Heart left ventricle (tissue), 16 donors: ENCODE data around the gene GJA4. TPM values are rescaled to one million over a fixed set of nuclear protein-coding genes. Genes with fewer than 3 reads are reported as not detected.

Experiments used
- ATAC-seq, 4 donors: fragments of 200-7000 bp; cut with Tn5 transposase; one replicate each; pipeline ENCODE4 v1.9.1; 2020 to 2022; ENCODE audit warnings: moderate library complexity in 4 of 4, mild to moderate bottlenecking in 3 of 4, moderate number of reproducible peaks in 1 of 4
- DNase-seq, 5 donors: peaks; one replicate each; pipeline ENCODE4 v3.0.0-alpha.2; 2020
- H3K27ac ChIP-seq, 12 donors: fragments of 200-600 bp; sonication (generic) in 4 of 12; one replicate each; pipeline versions ENCODE4 v1.5.0 to v1.8.0; 2016 to 2022; ENCODE audit warnings: mild to moderate bottlenecking in 2 of 12
- H3K27me3 ChIP-seq, 9 donors: fragments of 200-600 bp; sonication (generic) in 2 of 9; one replicate each; pipeline versions ENCODE4 v1.5.1 to v1.8.0; 2016 to 2022; ENCODE audit warnings: mild to moderate bottlenecking in 3 of 9
- H3K36me3 ChIP-seq, 9 donors: fragments of 200-600 bp; sonication (generic) in 2 of 9; one replicate each; pipeline versions ENCODE4 v1.5.0 to v1.8.0; 2018 to 2022; ENCODE audit warnings: mild to moderate bottlenecking in 2 of 9
- H3K4me1 ChIP-seq, 12 donors: fragments of 200-600 bp; sonication (generic) in 4 of 12; one replicate each; pipeline versions ENCODE4 v1.5.0 to v1.8.0; 2016 to 2022; ENCODE audit warnings: mild to moderate bottlenecking in 3 of 12
- H3K4me3 ChIP-seq, 12 donors: fragments of 200-600 bp; sonication (generic) in 4 of 12; one replicate each; pipeline versions ENCODE4 v1.5.0 to v1.8.0; 2017 to 2022; ENCODE audit warnings: mild to moderate bottlenecking in 9 of 12, moderate library complexity in 4 of 12
- H3K9me3 ChIP-seq, 12 donors: fragments of 200-600 bp; sonication (generic) in 4 of 12; one replicate each; pipeline versions ENCODE4 v1.5.0 to v1.8.0; 2016 to 2022; ENCODE audit warnings: mild to moderate bottlenecking in 1 of 12
- CTCF ChIP-seq, 12 donors: fragments of 200-600 bp; sonication (generic) in 4 of 12; IDR thresholded peaks; one replicate each; pipeline versions ENCODE4 v1.5.0 to v1.8.0; 2018 to 2022; ENCODE audit warnings: antibody characterized with exemption in 12 of 12, mild to moderate bottlenecking in 5 of 12
- POLR2A ChIP-seq, 2 donors: fragments of 450-650 bp; IDR thresholded peaks; one replicate each; pipeline ENCODE4 v1.6.1; 2017; ENCODE audit warnings: antibody characterized with exemption in 2 of 2, mild to moderate bottlenecking in 2 of 2, moderate library complexity in 2 of 2
- WGBS, 4 donors: extraction: QIAGEN DNeasy Blood & Tissue Kit in 2 of 4; methylation state at CpG; one replicate each; pipeline versions ENCODE4 v1.1.5 to v1.1.7; 2013 to 2018; 5-methylcytosine and 5-hydroxymethylcytosine counted together
- intact Hi-C, 10 donors: fragments of 100-400 bp; cut with DNase I; formaldehyde crosslinking; loops; one replicate each; pipeline versions ENCODE4 v1.11.1 to v1.14.2; 2022
- polyA plus RNA-seq, 2 donors: library from polyadenylated mRNA; stranded (reverse); fragments of 200-250 nt; gene quantifications; one replicate each; pipeline ENCODE4 v1.2.3, GENCODE V29; 2013
- total RNA-seq, 9 donors: library from RNA; depleted of rRNA in 2 of 9; stranded (reverse); fragments of >200 nt in 2 of 9; fragmentation: NEBNext Ultra II Directional in 3 of 9; extraction: Animal tissue kit (Norgen Biotek cat#: 25700) in 3 of 9; gene quantifications; one replicate each; pipeline versions ENCODE4 v1.1.0 to v1.2.4, GENCODE V29; 2016 to 2023
- donor health status: ischemic (EF 13 %, LVEDD 7.1; RV severe dilation, severe dysfunction).
- donor health status: healthy with polysubstance abuse.
- donor health status: DM: no; HTN: yes; CAD: no.
- donor health status: DM: no; HTN: no; CAD: no.
- donor health status: ischemic (EF 25% LVEDD 6.9; RV normal size, moderate dysfunction).
- donor health status: ischemic (EF 25% LVEDD 5.7; RV mildly dilated, moderate dysfunction).
- donor health status: healthy.
- donor health status: DM: yes; HTN: yes; CAD: no.
- donor health status: ischemic (EF 35%, LVEDD 5.7; RV mildly dilated, moderate dysfunction).
- donor health status: nonischemic (EF 11% LVEDD 7.7; RV severe dilation, severe dysfunction).
- donor health status: DM: yes; HTN: yes; CAD: no.
- donor health status: PGD.
- donor health status: ischemic (EF 29% LVEDD 5.4; RV normal size, mild dysfunction).
- donor health status: nonischemic (EF 23%, LVEDD 6.1; RV moderate dilation, normal function).

The GJA4 gene
- total and polyA plus RNA-seq, 11 donors, result 14.2 to 78.0 (median 23.0) TPM

GRCh38 chr1:34779526-34779925 is 13.3 kb upstream of the GJA4 start:
- no peak overlapping the region for H3K4me3 ChIP-seq
- DNase-seq, result no peak
- H3K4me1 ChIP-seq, result peaks cover 0 to 14% (median 10%) of the 10 kb centered on the region in 12 donors
- no peaks in the 10 kb centered on the region for H3K36me3 ChIP-seq
- no peak for TF ChIP-seq CTCF (IDR thresholded peaks at IDR 0.05)
- TF ChIP-seq POLR2A (IDR thresholded peaks at IDR 0.05), result no peak
- ATAC-seq, result no peak
- no peaks in the 10 kb centered on the region for H3K9me3 ChIP-seq
- WGBS, 4 donors, result 73 to 81% (median 77%) methylated on average over 5 of the region's 5 CpGs
- H3K27me3 ChIP-seq, result peaks cover 19 to 68% (median 37%) of the 10 kb centered on the region in 9 donors
- intact Hi-C loops, result no loop called here
- no peak overlapping the region for H3K27ac ChIP-seq

- intact Hi-C loops, result no loop called here
- ATAC-seq, result no peak
- H3K4me1 ChIP-seq, result peaks cover 0 to 14% (median 10%) of the 10 kb centered on the region in 12 donors
- H3K36me3 ChIP-seq, result no peaks in the 10 kb centered on the region
- DNase-seq, result no peak
- peaks cover 19 to 68% (median 34%) of the 10 kb centered on the region in 9 donors for H3K27me3 ChIP-seq
- H3K27ac ChIP-seq, result no peak overlapping the region
- no peaks in the 10 kb centered on the region for H3K9me3 ChIP-seq
- no peak overlapping the region for H3K4me3 ChIP-seq
- 81 to 97% (median 83%) methylated on average over 3 to 5 of the region's 5 CpGs for WGBS, 4 donors
- no peak for TF ChIP-seq POLR2A (IDR thresholded peaks at IDR 0.05)
- TF ChIP-seq CTCF (IDR thresholded peaks at IDR 0.05), result no peak
Measured at GRCh38 chr1:34779962-34780361, 12.8 kb upstream of the GJA4 start.

GRCh38 chr1:34780528-34780927 is 12.3 kb upstream of the GJA4 start:
- intact Hi-C loops, result no loop called here
- DNase-seq, result no peak
- Histone ChIP-seq H3K27me3 (peaks cover 19 to 68% (median 34%) of the 10 kb centered on the region in 9 donors), H3K27ac (no peak overlapping the region), H3K9me3 (no peaks in the 10 kb centered on the region), H3K4me1 (peaks cover 0 to 14% (median 10%) of the 10 kb centered on the region in 12 donors), H3K36me3 (no peaks in the 10 kb centered on the region), H3K4me3 (no peak overlapping the region)
- no peak for ATAC-seq
- no peak for TF ChIP-seq POLR2A (IDR thresholded peaks at IDR 0.05)
- TF ChIP-seq CTCF (IDR thresholded peaks at IDR 0.05), result no peak
- WGBS, 4 donors, result 77 to 87% (median 83%) methylated on average over 2 of the region's 2 CpGs

GRCh38 chr1:34781071-34781843 is 11.5 kb upstream of the GJA4 start, which contains the start of gene GJB3:
Gene GJB3 (plus strand): TSS chr1:34781214. CDS start chr1:34784763, 3,549 bp downstream.
- DNase-seq (no peak), ATAC-seq (peak in 1 of 4 donors; percentile 27)
- intact Hi-C loops, result no loop called here
- peaks cover 19 to 67% (median 34%) of the 10 kb centered on the region in 9 donors for H3K27me3 ChIP-seq
- peak within 1 kb of the TSS in 10 of 12 donors; percentile 3 to 38 (median 28) for H3K4me3 ChIP-seq
- TF ChIP-seq POLR2A (IDR thresholded peaks at IDR 0.05), result no peak
- no peak for TF ChIP-seq CTCF (IDR thresholded peaks at IDR 0.05)
- WGBS, 4 donors, result 2 to 13% (median 4%) methylated on average over 4 to 62 of the region's 62 CpGs
- no peaks in the 10 kb centered on the region for H3K36me3 ChIP-seq
- H3K4me1 ChIP-seq, result peaks cover 0 to 14% (median 10%) of the 10 kb centered on the region in 12 donors
- no peak within 1 kb of the TSS for H3K27ac ChIP-seq
- H3K9me3 ChIP-seq, result no peaks in the 10 kb centered on the region
